Progenitor cell of endocrine pancreas (in vitro differentiated cells): ENCODE data around the gene RAB33A. TPM values are rescaled to one million over a fixed set of nuclear protein-coding genes. Genes with fewer than 3 reads are reported as not detected.

Source experiments
- DNase-seq: peaks from one replicate; pipeline ENCODE4 v3.0.0; 2021; ENCODE audit warnings: low spot score; ENCODE audit not compliant: unreplicated experiment
- H3K27ac Mint-ChIP-seq: 2 replicates; pipeline ENCODE4 v1.8.0; 2021; ENCODE audit warnings: mild to moderate bottlenecking, moderate library complexity, mixed read lengths
- H3K27me3 Mint-ChIP-seq: 2 replicates; pipeline ENCODE4 v1.8.0; 2021; ENCODE audit warnings: mixed read lengths
- H3K36me3 Mint-ChIP-seq: 2 replicates; pipeline ENCODE4 v1.8.0; 2022; ENCODE audit warnings: mixed read lengths; ENCODE audit not compliant: insufficient read depth
- H3K4me1 Mint-ChIP-seq: 2 replicates; pipeline ENCODE4 v1.8.0; 2021; ENCODE audit warnings: low read depth, mixed read lengths
- H3K4me3 Mint-ChIP-seq: 2 replicates; pipeline ENCODE4 v1.8.0; 2021; ENCODE audit warnings: low read depth, mild to moderate bottlenecking, moderate library complexity, mixed read lengths
- H3K9me3 Mint-ChIP-seq: 2 replicates; pipeline ENCODE4 v1.8.0; 2021; ENCODE audit warnings: low read depth, mixed read lengths
- CTCF ChIP-seq: fragments of 200-600 bp; sonication (generic); IDR thresholded peaks from one replicate; pipeline ENCODE4 v1.5.0; 2021; ENCODE audit warnings: antibody characterized with exemption, mild to moderate bottlenecking; ENCODE audit not compliant: unreplicated experiment
- total RNA-seq: library from RNA; stranded (reverse); gene quantifications from 2 replicates; pipeline ENCODE4 v1.2.1, GENCODE V29; 2021

Gene RAB33A
- total RNA-seq, 1 donor from 2014 or later, result 0.60 TPM

GRCh38 chrX:130136961-130137360 is 34.8 kb upstream of the RAB33A start:
- H3K9me3 Mint-ChIP-seq, result peaks cover 8% of the 10 kb centered on the region

GRCh38 chrX:130139474-130140201 is 32.1 kb upstream of the RAB33A start:
- no peak for DNase-seq
- Mint-ChIP-seq H3K36me3 (peaks cover 19% of the 10 kb centered on the region), H3K27me3 (no peaks in the 10 kb centered on the region), H3K27ac (no peak overlapping the region), H3K4me3 (no peak overlapping the region), H3K4me1 (no peaks in the 10 kb centered on the region), H3K9me3 (peaks cover 17% of the 10 kb centered on the region)
- TF ChIP-seq CTCF, result no peak

More at GRCh38 chrX:130136961-130137360, 34.8 kb upstream of the RAB33A start:
- Mint-ChIP-seq H3K4me1 (no peaks in the 10 kb centered on the region), H3K27me3 (no peaks in the 10 kb centered on the region), H3K36me3 (peaks cover 12% of the 10 kb centered on the region), H3K27ac (no peak overlapping the region), H3K4me3 (no peak overlapping the region)
- TF ChIP-seq CTCF, result no peak
- DNase-seq, result no peak

- H3K36me3 Mint-ChIP-seq, result peaks cover 22% of the 10 kb centered on the region
- no peak overlapping the region for H3K4me3 Mint-ChIP-seq
- H3K9me3 Mint-ChIP-seq, result peaks cover 14% of the 10 kb centered on the region
- no peaks in the 10 kb centered on the region for H3K4me1 Mint-ChIP-seq
- TF ChIP-seq CTCF, result no peak
- H3K27ac Mint-ChIP-seq, result no peak overlapping the region
- DNase-seq, result no peak
- no peaks in the 10 kb centered on the region for H3K27me3 Mint-ChIP-seq
These were observed 27.3 kb upstream of the RAB33A start for GRCh38 chrX:130144509-130144908.

- Mint-ChIP-seq H3K4me3 (no peak overlapping the region), H3K27ac (no peak overlapping the region), H3K9me3 (peaks cover 16% of the 10 kb centered on the region), H3K4me1 (no peaks in the 10 kb centered on the region), H3K36me3 (peaks cover 23% of the 10 kb centered on the region), H3K27me3 (no peaks in the 10 kb centered on the region)
- DNase-seq, result no peak
- no peak for TF ChIP-seq CTCF
These were observed 26.6 kb upstream of the RAB33A start for GRCh38 chrX:130145123-130145522.

- no peak overlapping the region for H3K4me3 Mint-ChIP-seq
- H3K4me1 Mint-ChIP-seq, result no peaks in the 10 kb centered on the region
- no peak for TF ChIP-seq CTCF
- peaks cover 21% of the 10 kb centered on the region for H3K36me3 Mint-ChIP-seq
- peaks cover 11% of the 10 kb centered on the region for H3K9me3 Mint-ChIP-seq
- no peak for DNase-seq
- no peaks in the 10 kb centered on the region for H3K27me3 Mint-ChIP-seq
- H3K27ac Mint-ChIP-seq, result no peak overlapping the region
These were observed 24.1 kb upstream of the RAB33A start for GRCh38 chrX:130147631-130148030.
